PFSK-1 (cell line): ENCODE measurements around the gene ACTN1.

Source experiments
- FOXP2 ChIP-seq: optimal IDR thresholded peaks from 2 replicates; pipeline ENCODE3; 2011; ENCODE audit warnings: borderline replicate concordance, control low read depth, inconsistent platforms; ENCODE audit not compliant: insufficient read depth; ENCODE audit errors: extremely low read length, extremely low read depth
- POLR2AphosphoS5 ChIP-seq: IDR thresholded peaks from 2 replicates; pipeline ENCODE4 v1.6.1; 2012; ENCODE audit warnings: low read depth, mild to moderate bottlenecking, control low read depth, low read length, moderate library complexity
- REST ChIP-seq, 2 experiments: IDR thresholded peaks; 2 replicates each; pipeline versions ENCODE4 v1.6.1 to v1.8.0; 2011 to 2012; ENCODE audit warnings: low read depth in 2 of 2, low read length in 2 of 2, control low read depth in 1 of 2, inconsistent platforms in 1 of 2, mild to moderate bottlenecking in 1 of 2, moderate library complexity in 1 of 2; ENCODE audit not compliant: insufficient read depth in 1 of 2
- SIN3A ChIP-seq: IDR thresholded peaks from 2 replicates; pipeline ENCODE4 v1.6.1; 2012; ENCODE audit warnings: mild to moderate bottlenecking, low read length, moderate library complexity, borderline replicate concordance; ENCODE audit not compliant: insufficient read depth
- TAF1 ChIP-seq: IDR thresholded peaks from 2 replicates; pipeline ENCODE4 v1.6.1; 2012; ENCODE audit warnings: low read length, control low read depth, borderline replicate concordance; ENCODE audit not compliant: insufficient read depth

ACTN1 gene

DNA sequence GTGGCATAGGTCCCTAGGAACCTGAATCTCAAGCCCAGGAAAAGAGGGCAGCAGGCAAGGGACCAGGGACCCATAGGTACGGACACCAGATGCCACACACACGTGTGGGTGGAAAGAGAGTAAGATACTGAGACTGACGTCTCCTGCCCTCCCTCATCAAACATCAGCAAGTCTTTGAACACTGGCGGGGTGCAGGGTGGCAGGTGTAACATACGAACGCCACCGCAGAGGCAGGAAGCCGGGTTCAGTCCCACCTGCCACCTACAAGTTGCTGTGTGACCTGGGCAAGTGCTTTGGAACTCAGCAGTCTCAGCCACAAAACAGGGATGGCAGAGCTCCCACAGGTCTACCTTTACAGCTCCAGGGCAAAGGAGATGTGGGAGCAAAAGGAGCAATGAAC, 11.1 kb downstream of the ACTN1 start:
- TF ChIP-seq REST (IDR thresholded peaks at IDR 0.05; ENCODE audit: insufficient read depth in 1 of 2, low read depth in 2 of 2, low read length in 2 of 2) (no peak), TAF1 (no peak), POLR2AphosphoS5 (no peak), FOXP2 (no peak)

GRCh38 chr14:68967459-68967940, 11.6 kb downstream of the ACTN1 start:
- TF ChIP-seq SIN3A (no peak), TAF1 (no peak), FOXP2 (no peak), POLR2AphosphoS5 (no peak), REST (IDR thresholded peaks at IDR 0.05; ENCODE audit: insufficient read depth in 1 of 2, low read depth in 2 of 2, low read length in 2 of 2) (no peak)

DNA sequence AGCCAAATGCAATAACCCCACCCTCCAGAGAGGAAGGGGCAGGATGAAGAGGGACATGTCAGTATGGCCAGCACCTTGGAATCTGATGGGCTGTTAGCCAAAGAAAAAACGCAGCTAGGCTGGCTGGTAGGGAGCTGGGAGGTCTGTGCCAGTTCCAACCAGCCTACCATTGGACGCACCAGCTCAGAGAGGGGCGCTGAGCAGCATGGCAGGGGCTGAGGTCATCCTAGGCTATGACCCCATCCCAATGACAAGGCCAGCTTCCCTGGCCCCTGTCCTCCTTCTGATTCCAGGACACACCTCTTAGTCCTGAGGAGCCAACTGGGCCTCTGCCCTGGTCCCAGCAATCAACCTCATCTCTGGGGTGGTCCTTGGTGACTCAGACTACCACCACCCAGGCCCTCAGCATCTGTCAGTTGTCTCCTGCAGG, 12.2 kb downstream of the ACTN1 start:
- TF ChIP-seq POLR2AphosphoS5 (no peak), REST (IDR thresholded peaks at IDR 0.05; ENCODE audit: insufficient read depth in 1 of 2, low read depth in 2 of 2, low read length in 2 of 2) (no peak), SIN3A (no peak), TAF1 (no peak), FOXP2 (no peak)

GRCh38 chr14:68965261-68965761, 13.8 kb downstream of the ACTN1 start:
- TF ChIP-seq SIN3A (no peak), POLR2AphosphoS5 (no peak), REST (IDR thresholded peaks at IDR 0.05; ENCODE audit: insufficient read depth in 1 of 2, low read depth in 2 of 2, low read length in 2 of 2) (no peak), FOXP2 (no peak), TAF1 (no peak)
